CD14-positive monocyte (primary cell): ENCODE measurements around the gene SIK3. TPM values are rescaled to one million over a fixed set of nuclear protein-coding genes. Genes with fewer than 3 reads are reported as not detected.

Experiments
- DNase-seq, 3 donors: peaks; one replicate each; pipeline ENCODE4 v3.0.0-alpha.2; 2011 to 2022
- H2AFZ ChIP-seq: 2 replicates; pipeline ENCODE4 v1.6.0; 2012; ENCODE audit warnings: mild to moderate bottlenecking, low read depth, low read length, inconsistent platforms; ENCODE audit not compliant: insufficient read depth, poor library complexity, severe bottlenecking
- H3K27ac ChIP-seq, 2 donors: 1 replicate in 1 of 2; 2 replicates in 1 of 2; pipeline ENCODE4 v1.5.1; 2012 to 2013; ENCODE audit warnings: low read length in 2 of 2, control low read depth in 1 of 2, inconsistent platforms in 1 of 2, low read depth in 1 of 2, mild to moderate bottlenecking in 1 of 2
- H3K27me3 ChIP-seq, 2 donors: one replicate each; pipeline versions ENCODE4 v1.6.0 to v1.6.1; 2011 to 2013; ENCODE audit warnings: low read length in 2 of 2; ENCODE audit not compliant: control insufficient read depth in 2 of 2, insufficient read depth in 2 of 2
- H3K36me3 ChIP-seq, 2 donors: replicated peaks in 1 of 2; 1 replicate in 1 of 2; 2 replicates in 1 of 2; pipeline versions ENCODE4 v1.5.1 to v1.6.1; 2012 to 2013; ENCODE audit warnings: low read length in 2 of 2, control low read depth in 1 of 2, inconsistent platforms in 1 of 2, mild to moderate bottlenecking in 1 of 2; ENCODE audit not compliant: insufficient read depth in 2 of 2, control insufficient read depth in 1 of 2
- H3K4me1 ChIP-seq, 2 donors: 1 replicate in 1 of 2; 2 replicates in 1 of 2; pipeline versions ENCODE4 v1.5.1 to v1.6.1; 2012 to 2013; ENCODE audit warnings: low read length in 2 of 2, control low read depth in 1 of 2, inconsistent platforms in 1 of 2, mild to moderate bottlenecking in 1 of 2, moderate library complexity in 1 of 2; ENCODE audit not compliant: insufficient read depth in 2 of 2, control insufficient read depth in 1 of 2
- H3K4me2 ChIP-seq: replicated peaks from 2 replicates; pipeline ENCODE3; 2012; ENCODE audit warnings: low read length, moderate library complexity, mild to moderate bottlenecking; ENCODE audit not compliant: poor library complexity, severe bottlenecking; ENCODE audit errors: extremely low read depth
- H3K4me3 ChIP-seq, 3 experiments: fragments of 200-600 bp in 1 of 3; sonication (generic) in 1 of 3; replicated peaks in 1 of 3; 1 replicate in 2 of 3; 2 replicates in 1 of 3; pipeline ENCODE4 v1.5.1; 2011 to 2013; ENCODE audit warnings: low read length in 3 of 3, mild to moderate bottlenecking in 3 of 3, control low read depth in 2 of 3, low read depth in 2 of 3, inconsistent platforms in 1 of 3, moderate library complexity in 1 of 3
- H3K79me2 ChIP-seq: 2 replicates; pipeline ENCODE4 v1.6.0; 2012; ENCODE audit warnings: mild to moderate bottlenecking, control low read depth, inconsistent platforms, low read length, moderate library complexity; ENCODE audit not compliant: insufficient read depth
- H3K9ac ChIP-seq: 2 replicates; pipeline ENCODE4 v1.6.0; 2017; ENCODE audit warnings: low read length, mild to moderate bottlenecking; ENCODE audit not compliant: insufficient read depth, poor library complexity, severe bottlenecking
- H3K9me3 ChIP-seq, 2 donors: replicated peaks in 1 of 2; 1 replicate in 1 of 2; 2 replicates in 1 of 2; pipeline versions ENCODE4 v1.5.1 to v1.6.1; 2012 to 2013; ENCODE audit warnings: low read length in 2 of 2, control low read depth in 1 of 2; ENCODE audit not compliant: control insufficient read depth in 1 of 2, insufficient read depth in 1 of 2
- H4K20me1 ChIP-seq: 2 replicates; pipeline ENCODE4 v1.6.0; 2012; ENCODE audit warnings: mild to moderate bottlenecking, low read length, control low read depth, moderate library complexity; ENCODE audit not compliant: insufficient read depth
- H3K27ac Mint-ChIP-seq, 7 donors: one replicate each; pipeline ENCODE4 v1.8.0; 2020; ENCODE audit warnings: mild to moderate bottlenecking in 7 of 7, mixed read lengths in 7 of 7, moderate library complexity in 6 of 7, inconsistent platforms in 2 of 7
- H3K27me3 Mint-ChIP-seq, 3 donors: one replicate each; pipeline ENCODE4 v1.8.0; 2021 to 2022; ENCODE audit warnings: low read depth in 3 of 3, mild to moderate bottlenecking in 3 of 3, mixed read lengths in 3 of 3, moderate library complexity in 3 of 3, inconsistent platforms in 1 of 3
- H3K36me3 Mint-ChIP-seq, 2 donors: one replicate each; pipeline ENCODE4 v1.8.0; 2020; ENCODE audit warnings: mixed read lengths in 2 of 2, inconsistent platforms in 1 of 2, mild to moderate bottlenecking in 1 of 2
- H3K4me1 Mint-ChIP-seq: one replicate; pipeline ENCODE4 v1.8.0; 2020; ENCODE audit warnings: mild to moderate bottlenecking, mixed read lengths
- H3K4me3 Mint-ChIP-seq, 2 donors: one replicate each; pipeline ENCODE4 v1.8.0; 2020; ENCODE audit warnings: mild to moderate bottlenecking in 2 of 2, mixed read lengths in 2 of 2, moderate library complexity in 1 of 2
- H3K9me3 Mint-ChIP-seq, 7 donors: one replicate each; pipeline ENCODE4 v1.8.0; 2020 to 2022; ENCODE audit warnings: mixed read lengths in 7 of 7, mild to moderate bottlenecking in 6 of 7, moderate library complexity in 6 of 7, inconsistent platforms in 2 of 7
- CTCF ChIP-seq: fragments of 200-600 bp; IDR thresholded peaks from one replicate; pipeline ENCODE4 v1.8.0; 2022; ENCODE audit warnings: antibody characterized with exemption, mild to moderate bottlenecking
- WGBS: methylation state at CpG from one replicate; pipeline ENCODE4 v1.1.5; 2013; ENCODE audit warnings: missing lambda C conversion rate; ENCODE audit not compliant: insufficient coverage; 5-methylcytosine and 5-hydroxymethylcytosine counted together
- intact Hi-C, 2 donors: fragments of 100-400 bp; cut with micrococcal nuclease; formaldehyde crosslinking; loops; one replicate each; pipeline versions ENCODE4 v1.15.0 to v1.15.1; 2023
- polyA plus RNA-seq, 3 donors: library from polyadenylated mRNA; depleted of rRNA in 1 of 3; unstranded in 2 of 3; stranded (reverse) in 1 of 3; fragments of 300-500 nt in 2 of 3; fragments of >200 nt in 1 of 3; fragmentation: Illumina TruSeq in 2 of 3; gene quantifications; 1 replicate in 2 of 3; 2 replicates in 1 of 3; pipeline ENCODE4 v1.2.3, GENCODE V29; 2012 to 2021

Gene SIK3
- polyA plus RNA-seq, 3 donors: 18.3 to 142 (median 20.0) TPM

- no peaks in the 10 kb centered on the region for H3K36me3 Mint-ChIP-seq
- no peak for DNase-seq
- intact Hi-C loops: no loop called here
- no peak overlapping the region for H3K4me3 Mint-ChIP-seq
- Histone ChIP-seq H2AFZ (no peak overlapping the region), H3K27ac (no peak overlapping the region), H3K4me2 (no peak overlapping the region), H3K27me3 (no peaks in the 10 kb centered on the region), H3K9ac (no peak overlapping the region), H4K20me1 (no peaks in the 10 kb centered on the region), H3K36me3 (no peaks in the 10 kb centered on the region), H3K4me3 (no peak overlapping the region), H3K4me1 (no peaks in the 10 kb centered on the region), H3K79me2 (no peaks in the 10 kb centered on the region), H3K9me3 (no peaks in the 10 kb centered on the region)
- no peak overlapping the region for H3K27ac Mint-ChIP-seq
- no peak for TF ChIP-seq CTCF
- no peaks in the 10 kb centered on the region for H3K4me1 Mint-ChIP-seq
- peaks cover 3 to 8% (median 3%) of the 10 kb centered on the region in 3 donors for H3K27me3 Mint-ChIP-seq
- peaks cover 0 to 4% (median 0%) of the 10 kb centered on the region in 7 donors for H3K9me3 Mint-ChIP-seq
- WGBS: 91% methylated on average over 10 of the region's 14 CpGs
Observed at GRCh38 chr11:116808262-116809175, 289.7 kb downstream of the SIK3 start.

DNA sequence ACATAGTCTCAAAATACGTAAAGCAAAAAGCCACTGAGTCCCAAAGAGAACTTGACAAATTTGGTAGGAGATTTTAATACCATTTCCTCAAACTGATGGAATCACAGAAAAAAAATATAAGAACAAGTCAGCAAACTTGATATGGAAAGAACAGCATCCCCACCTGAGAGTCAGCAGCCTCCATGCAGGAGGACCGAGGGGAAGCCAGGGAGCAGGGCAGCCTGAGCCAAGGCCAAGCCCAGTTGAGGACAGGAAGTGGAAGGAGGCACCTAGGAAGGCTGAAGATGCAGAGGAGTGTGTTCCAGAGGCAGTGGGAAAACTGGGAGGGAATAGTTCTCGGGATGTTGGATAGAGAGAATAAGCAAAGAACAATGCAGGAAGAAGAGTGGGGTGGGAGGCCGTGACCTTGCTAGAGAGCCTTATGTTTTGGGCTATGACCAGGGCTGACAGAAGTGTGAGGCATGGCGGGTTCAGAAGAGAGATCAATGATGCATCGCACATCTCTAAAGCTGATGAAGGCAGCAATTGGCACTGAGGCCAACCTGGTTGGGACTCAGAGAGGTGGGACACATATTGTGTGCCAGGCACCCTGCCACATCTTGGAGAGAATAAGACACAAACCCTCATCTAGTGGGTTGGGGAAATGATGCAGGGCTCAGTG, 290.5 kb downstream of the SIK3 start:
- Histone ChIP-seq H3K4me1 (no peaks in the 10 kb centered on the region), H3K36me3 (no peaks in the 10 kb centered on the region), H3K79me2 (no peaks in the 10 kb centered on the region), H3K27me3 (no peaks in the 10 kb centered on the region), H3K27ac (no peak overlapping the region), H4K20me1 (no peaks in the 10 kb centered on the region), H3K4me2 (no peak overlapping the region), H3K9me3 (no peaks in the 10 kb centered on the region), H2AFZ (no peak overlapping the region), H3K9ac (no peak overlapping the region), H3K4me3 (no peak overlapping the region)
- no peak overlapping the region for H3K4me3 Mint-ChIP-seq
- intact Hi-C loops: no loop called here
- DNase-seq: no peak
- H3K27me3 Mint-ChIP-seq: peaks cover 3 to 8% (median 4%) of the 10 kb centered on the region in 3 donors
- no peaks in the 10 kb centered on the region for H3K36me3 Mint-ChIP-seq
- H3K4me1 Mint-ChIP-seq: no peaks in the 10 kb centered on the region
- peaks cover 0 to 2% (median 0%) of the 10 kb centered on the region in 7 donors for H3K9me3 Mint-ChIP-seq
- TF ChIP-seq CTCF: no peak
- no peak overlapping the region for H3K27ac Mint-ChIP-seq
- 93% methylated on average over 3 of the region's 6 CpGs for WGBS
